GM12878 (cell line): ENCODE data around the gene STAT3.

Source experiments
- BACH1 ChIP-seq: fragments of 450-650 bp; IDR thresholded peaks from 2 replicates; pipeline ENCODE4 v1.6.1; 2017; ENCODE audit warnings: mild to moderate bottlenecking, borderline replicate concordance
- BHLHE40 ChIP-seq, 2 experiments: fragments of 450-650 bp in 1 of 2; IDR thresholded peaks; 2 replicates each; pipeline ENCODE4 v1.6.1; 2011 to 2017; ENCODE audit warnings: low read depth in 2 of 2, borderline replicate concordance in 1 of 2, improper control_type of control experiment in 1 of 2, low read length in 1 of 2, mild to moderate bottlenecking in 1 of 2
- CBFB ChIP-seq: IDR thresholded peaks from 2 replicates; pipeline ENCODE4 v1.6.1; 2016; ENCODE audit warnings: antibody characterized with exemption, low read depth
- CEBPZ ChIP-seq: fragments of 150-350 bp; IDR thresholded peaks from 2 replicates; pipeline ENCODE4 v1.6.1; 2016; ENCODE audit warnings: low read depth, low read length
- CTCF ChIP-seq, 3 experiments: IDR thresholded peaks in 2 of 3; conservative IDR thresholded peaks in 1 of 3; 2 replicates each; pipeline ENCODE4 v1.5.1; 2011; ENCODE audit warnings: low read depth in 3 of 3, low read length in 3 of 3, mild to moderate bottlenecking in 3 of 3, control low read depth in 2 of 3, moderate library complexity in 2 of 3, inconsistent platforms in 1 of 3, mixed read lengths in 1 of 3; ENCODE audit not compliant: control insufficient read depth in 2 of 3, insufficient read depth in 1 of 3; ENCODE audit errors: extremely low read depth in 1 of 3
- EP300 ChIP-seq, 2 experiments: fragments of 150-350 bp in 1 of 2; IDR thresholded peaks; 2 replicates each; pipeline ENCODE4 v1.6.1; 2011 to 2012; ENCODE audit warnings: low read depth in 2 of 2, low read length in 2 of 2, borderline replicate concordance in 1 of 2, improper control_type of control experiment in 1 of 2, inconsistent platforms in 1 of 2; ENCODE audit not compliant: control insufficient read depth in 1 of 2
- HCFC1 ChIP-seq: fragments of 150-350 bp; IDR thresholded peaks from 2 replicates; pipeline ENCODE4 v1.6.1; 2014; ENCODE audit warnings: low read length
- MYC ChIP-seq: IDR thresholded peaks from 2 replicates; pipeline ENCODE4 v1.6.1; 2011; ENCODE audit warnings: mild to moderate bottlenecking, low read length, moderate library complexity, inconsistent platforms; ENCODE audit not compliant: insufficient read depth, insufficient replicate concordance, insufficient read length, severe bottlenecking
- PBX3 ChIP-seq: IDR thresholded peaks from 2 replicates; pipeline ENCODE4 v1.6.1; 2011; ENCODE audit warnings: mild to moderate bottlenecking, low read depth, low read length, moderate library complexity; ENCODE audit not compliant: insufficient replicate concordance
- POLR2A ChIP-seq: IDR thresholded peaks from 2 replicates; pipeline ENCODE4 v1.6.1; 2011; ENCODE audit warnings: low read depth, mild to moderate bottlenecking, low read length
- RAD21 ChIP-seq: IDR thresholded peaks from 2 replicates; pipeline ENCODE4 v1.6.1; 2011; ENCODE audit warnings: mild to moderate bottlenecking, low read depth, low read length, moderate library complexity; ENCODE audit not compliant: insufficient read depth
- SKIL ChIP-seq: fragments of 450-650 bp; IDR thresholded peaks from 2 replicates; pipeline ENCODE4 v1.6.1; 2017; ENCODE audit warnings: mild to moderate bottlenecking, low read depth, inconsistent platforms; ENCODE audit not compliant: poor library complexity, severe bottlenecking
- USF2 ChIP-seq: IDR thresholded peaks from 2 replicates; pipeline ENCODE4 v1.6.1; 2011; ENCODE audit warnings: low read depth, low read length, improper control_type of control experiment, borderline replicate concordance
- YY1 ChIP-seq: IDR thresholded peaks from 2 replicates; pipeline ENCODE4 v1.6.1; 2011; ENCODE audit warnings: low read depth, mild to moderate bottlenecking, low read length

- TF ChIP-seq EP300 (IDR thresholded peaks at IDR 0.05; ENCODE audit: borderline replicate concordance in 1 of 2, control insufficient read depth in 1 of 2, low read depth in 2 of 2, low read length in 2 of 2) (no peak), CTCF (IDR thresholded peaks at IDR 0.05 in 2 of 3, conservative IDR thresholded peaks at IDR 0.05 in 1 of 3; ENCODE audit: control insufficient read depth in 2 of 3, extremely low read depth in 1 of 3, insufficient read depth in 1 of 3, low read depth in 3 of 3, low read length in 3 of 3) (no peak), POLR2A (no peak), CBFB (no peak), MYC (no peak), RAD21 (no peak), HCFC1 (no peak), BHLHE40 (IDR thresholded peaks at IDR 0.05; ENCODE audit: borderline replicate concordance in 1 of 2, low read depth in 2 of 2, low read length in 1 of 2) (no peak), USF2 (no peak), YY1 (no peak), CEBPZ (no peak), PBX3 (no peak), SKIL (no peak), BACH1 (no peak)
Measured at GRCh38 chr17:42358434-42358833, 29.8 kb downstream of the STAT3 start.
